H1 (cell line): ENCODE measurements around the gene DNTTIP2. TPM values are rescaled to one million over a fixed set of nuclear protein-coding genes. Genes with fewer than 3 reads are reported as not detected.

Experiments used
- CTCF ChIA-PET: fragments of 300-600 bp; sonication (Branson Sonifier 250); formaldehyde crosslinking; loops from one replicate; lab custom pipeline; 2021; ENCODE audit not compliant: partially characterized antibody; lab: Charles Lee
- POLR2A ChIA-PET: fragments of 300-600 bp; sonication (Branson Sonifier 250); formaldehyde crosslinking; loops from one replicate; lab custom pipeline; 2021; ENCODE audit warnings: inconsistent platforms; ENCODE audit not compliant: partially characterized antibody; lab: Charles Lee
- DNase-seq, 2 experiments: peaks; one replicate each; pipeline versions ENCODE4 v3.0.0 to v3.0.0-alpha.2; 2010 to 2022; ENCODE audit warnings: low spot score in 2 of 2, low read depth in 1 of 2, mixed read lengths in 1 of 2
- FAIRE-seq: peaks from 2 replicates; lab custom pipeline; 2011; peaks lifted over from hg19 to GRCh38; lab: Jason Lieb, UNC
- H2AFZ ChIP-seq: 2 replicates; pipeline ENCODE4 v1.8.1; 2012; ENCODE audit warnings: low read length, inconsistent platforms
- H2AK5ac ChIP-seq: 2 replicates; pipeline ENCODE4 v1.6.1; 2013; ENCODE audit warnings: low read depth, low read length
- H2BK120ac ChIP-seq: replicated peaks from 2 replicates; pipeline ENCODE3; 2013; ENCODE audit warnings: low read depth, low read length, inconsistent platforms
- H2BK12ac ChIP-seq: 2 replicates; pipeline ENCODE4 v1.6.1; 2013; ENCODE audit warnings: low read depth, low read length
- H2BK15ac ChIP-seq: 2 replicates; pipeline ENCODE4 v1.6.1; 2013; ENCODE audit warnings: low read length
- H2BK20ac ChIP-seq: 2 replicates; pipeline ENCODE4 v1.6.1; 2013; ENCODE audit warnings: low read length
- H2BK5ac ChIP-seq: 2 replicates; pipeline ENCODE4 v1.6.1; 2013; ENCODE audit warnings: low read depth, low read length
- H3K14ac ChIP-seq: 2 replicates; pipeline ENCODE4 v1.6.1; 2013; ENCODE audit warnings: inconsistent platforms; ENCODE audit not compliant: insufficient read length
- H3K18ac ChIP-seq: 2 replicates; pipeline ENCODE4 v1.6.1; 2013; ENCODE audit warnings: low read length; ENCODE audit errors: extremely low read depth
- H3K23ac ChIP-seq: 2 replicates; pipeline ENCODE4 v1.6.1; 2013; ENCODE audit warnings: inconsistent platforms; ENCODE audit not compliant: insufficient read length
- H3K23me2 ChIP-seq: 2 replicates; pipeline ENCODE4 v1.6.1; 2013; ENCODE audit warnings: low read depth, low read length
- H3K27ac ChIP-seq: 2 replicates; pipeline ENCODE4 v1.6.1; 2011; ENCODE audit warnings: low read depth, low read length, inconsistent platforms
- H3K27me3 ChIP-seq, 4 experiments: replicated peaks in 1 of 4; 1 replicate in 1 of 4; 2 replicates in 3 of 4; pipeline versions ENCODE4 v1.6.1 to v1.8.1; 2011 to 2013; ENCODE audit warnings: low read length in 3 of 4, mild to moderate bottlenecking in 3 of 4, inconsistent platforms in 2 of 4, mixed read lengths in 2 of 4, moderate library complexity in 1 of 4; ENCODE audit not compliant: control insufficient read depth in 3 of 4, insufficient read depth in 3 of 4; ENCODE audit errors: extremely low read depth in 1 of 4
- H3K36me3 ChIP-seq, 4 experiments: 2 replicates each; pipeline versions ENCODE4 v1.6.1 to v1.8.1; 2011 to 2013; ENCODE audit warnings: mild to moderate bottlenecking in 4 of 4, low read length in 3 of 4, moderate library complexity in 2 of 4, control low read depth in 1 of 4, inconsistent platforms in 1 of 4; ENCODE audit not compliant: insufficient read depth in 4 of 4, control insufficient read depth in 2 of 4
- H3K4ac ChIP-seq: replicated peaks from 2 replicates; pipeline ENCODE3; 2013; ENCODE audit warnings: low read length, low read depth, mixed read lengths, inconsistent platforms; ENCODE audit not compliant: insufficient read length
- H3K4me1 ChIP-seq, 4 experiments: replicated peaks in 1 of 4; 1 replicate in 1 of 4; 2 replicates in 3 of 4; pipeline versions ENCODE4 v1.6.1 to v1.8.1; 2011 to 2013; ENCODE audit warnings: low read length in 3 of 4, inconsistent platforms in 2 of 4, mixed read lengths in 1 of 4; ENCODE audit not compliant: insufficient read depth in 4 of 4, control insufficient read depth in 3 of 4
- H3K4me2 ChIP-seq, 2 experiments: 2 replicates each; pipeline versions ENCODE4 v1.6.1 to v1.8.1; 2011 to 2013; ENCODE audit warnings: low read depth in 2 of 2, low read length in 2 of 2, control low read depth in 1 of 2, inconsistent platforms in 1 of 2, mild to moderate bottlenecking in 1 of 2; ENCODE audit not compliant: insufficient read depth in 1 of 2
- H3K4me3 ChIP-seq, 4 experiments: fragments of 200-600, 300-600 bp in 1 of 4; sonication (generic), shearing (Covaris generic), sonication (Bioruptor Twin) in 1 of 4; 2 replicates each; pipeline versions ENCODE4 v1.5.1 to v1.8.1; 2011 to 2016; ENCODE audit warnings: low read length in 4 of 4, low read depth in 3 of 4, control low read depth in 2 of 4, inconsistent platforms in 2 of 4, mild to moderate bottlenecking in 2 of 4, mixed read lengths in 1 of 4, moderate library complexity in 1 of 4; ENCODE audit not compliant: insufficient read depth in 2 of 4; ENCODE audit errors: extremely low read depth in 1 of 4
- H3K56ac ChIP-seq: replicated peaks from 2 replicates; pipeline ENCODE3; 2013; ENCODE audit warnings: low read depth, mild to moderate bottlenecking, mixed read lengths, low read length, inconsistent platforms; ENCODE audit not compliant: insufficient read length
- H3K79me1 ChIP-seq: 2 replicates; pipeline ENCODE4 v1.6.1; 2013; ENCODE audit warnings: low read depth, low read length, control low read depth
- H3K79me2 ChIP-seq, 2 experiments: 2 replicates each; pipeline versions ENCODE4 v1.6.1 to v1.8.1; 2012 to 2013; ENCODE audit warnings: low read length in 2 of 2, mild to moderate bottlenecking in 2 of 2, inconsistent platforms in 1 of 2; ENCODE audit not compliant: insufficient read depth in 2 of 2, control insufficient read depth in 1 of 2
- H3K9ac ChIP-seq, 4 experiments: replicated peaks in 1 of 4; 1 replicate in 1 of 4; 2 replicates in 3 of 4; pipeline versions ENCODE4 v1.6.1 to v1.8.1; 2011 to 2013; ENCODE audit warnings: low read depth in 3 of 4, low read length in 3 of 4, control low read depth in 2 of 4, mild to moderate bottlenecking in 2 of 4, moderate library complexity in 2 of 4, inconsistent platforms in 1 of 4; ENCODE audit errors: extremely low read depth in 1 of 4
- H3K9me3 ChIP-seq, 2 experiments: 2 replicates each; pipeline versions ENCODE4 v1.6.1 to v1.8.1; 2012 to 2013; ENCODE audit warnings: mild to moderate bottlenecking in 2 of 2, moderate library complexity in 2 of 2, control low read depth in 1 of 2, inconsistent platforms in 1 of 2, low read depth in 1 of 2, low read length in 1 of 2, mixed read lengths in 1 of 2; ENCODE audit not compliant: insufficient read depth in 2 of 2
- H4K20me1 ChIP-seq, 2 experiments: replicated peaks in 1 of 2; 2 replicates each; pipeline versions ENCODE3 to v1.8.1; 2011 to 2013; ENCODE audit warnings: inconsistent platforms in 2 of 2, low read length in 2 of 2, mild to moderate bottlenecking in 1 of 2; ENCODE audit not compliant: insufficient read depth in 2 of 2, control insufficient read depth in 1 of 2
- H4K5ac ChIP-seq: 2 replicates; pipeline ENCODE4 v1.6.1; 2013; ENCODE audit warnings: low read length, low read depth, mixed read lengths, inconsistent platforms; ENCODE audit not compliant: insufficient read length
- H4K8ac ChIP-seq: 2 replicates; pipeline ENCODE4 v1.8.0; 2013; ENCODE audit warnings: mild to moderate bottlenecking, moderate library complexity, low read length, inconsistent platforms; ENCODE audit not compliant: insufficient read depth; ENCODE audit errors: extremely low read depth
- H4K91ac ChIP-seq: replicated peaks from 2 replicates; pipeline ENCODE3; 2013; ENCODE audit warnings: low read length, mixed read lengths, inconsistent platforms; ENCODE audit not compliant: insufficient read length
- SP4 ChIP-seq: IDR thresholded peaks from 2 replicates; pipeline ENCODE4 v1.6.1; 2012; ENCODE audit warnings: low read length, inconsistent platforms
- USF2 ChIP-seq: IDR thresholded peaks from 2 replicates; pipeline ENCODE4 v1.6.1; 2011; ENCODE audit warnings: low read length, improper control_type of control experiment
- YY1 ChIP-seq: IDR thresholded peaks from 2 replicates; pipeline ENCODE4 v1.6.1; 2011; ENCODE audit warnings: low read depth, mild to moderate bottlenecking, low read length
- WGBS, 2 experiments: shearing (Covaris generic) in 1 of 2; methylation state at CpG; one replicate each; pipeline versions ENCODE4 v1.1.6 to v1.1.7; 2013 to 2015; ENCODE audit warnings: low lambda C conversion rate in 2 of 2, mixed read lengths in 2 of 2, inconsistent platforms in 1 of 2, low coverage in 1 of 2, missing lambda C conversion rate in 1 of 2; ENCODE audit not compliant: insufficient replicate concordance in 2 of 2, insufficient coverage in 1 of 2, insufficient read length in 1 of 2; ENCODE audit errors: extremely low coverage in 1 of 2, missing lambda C conversion rate in 1 of 2; 5-methylcytosine and 5-hydroxymethylcytosine counted together
- polyA plus RNA-seq, 7 experiments: library from polyadenylated mRNA; depleted of rRNA in 3 of 7; stranded (reverse) in 5 of 7; unstranded in 2 of 7; fragments of >200 nt in 5 of 7; fragments of 200-250 nt in 2 of 7; gene quantifications; 1 replicate in 5 of 7; 2 replicates in 1 of 7; 4 replicates in 1 of 7; pipeline versions ENCODE4 v1.2.1 to v1.2.3, GENCODE V29; 2011 to 2013; ENCODE audit warnings: missing spikeins in 2 of 7, mixed read lengths in 2 of 7
- total RNA-seq: library from RNA; stranded (reverse); fragmentation: NEBNext Ultra II Directional; extraction: Animal tissue kit (Norgen Biotek cat#: 25700); gene quantifications from 2 replicates; pipeline ENCODE4 v1.2.1, GENCODE V29; 2021

The DNTTIP2 gene
- total and polyA plus RNA-seq, 2 of the 8 experiments (the other 6 are each of a cell fraction or from before 2014, with no cell fraction given): 6.3 to 80.4 TPM

GRCh38 chr1:93853940-93854339 is 25.1 kb downstream of the DNTTIP2 start:
- H3K36me3 ChIP-seq: no peaks in the 10 kb centered on the region
- no peaks in the 10 kb centered on the region for H3K79me1 ChIP-seq
- H3K27me3 ChIP-seq: no peaks in the 10 kb centered on the region
- TF ChIP-seq SP4: no peak
- TF ChIP-seq YY1: no peak
- TF ChIP-seq USF2: no peak
- H3K9ac ChIP-seq: no peak overlapping the region
- H2BK20ac ChIP-seq: no peak overlapping the region
- no peak overlapping the region for H2BK15ac ChIP-seq
- no peak overlapping the region for H3K4me3 ChIP-seq
- no peak overlapping the region for H3K18ac ChIP-seq
- H3K23me2 ChIP-seq: no peaks in the 10 kb centered on the region
- no peak overlapping the region for H2BK5ac ChIP-seq
- no peak overlapping the region for H2AFZ ChIP-seq
- POLR2A ChIA-PET: interaction anchor here (0.8 kb wide), 1 partner anchor 25 kb away, joined by 3 read pairs; the partner anchor contains the start of gene DNTTIP2
- H2BK12ac ChIP-seq: no peak overlapping the region
- no peak overlapping the region for H3K56ac ChIP-seq
- 98% methylated on average over 3 of the region's 3 CpGs; no CpG with 5 or more reads in 1 of the 2 experiments for WGBS, 2 experiments
- CTCF ChIA-PET: interaction anchor here (1.2 kb wide), 2 partner anchors 225 to 234 kb away, joined by 3 to 4 read pairs; no protein-coding TSS in a partner anchor
- H3K79me2 ChIP-seq: no peaks in the 10 kb centered on the region
- DNase-seq: no peak
- H3K27ac ChIP-seq: no peak overlapping the region
- no peak overlapping the region for H3K14ac ChIP-seq
- no peaks in the 10 kb centered on the region for H4K20me1 ChIP-seq
- no peak overlapping the region for H3K4ac ChIP-seq
- no peaks in the 10 kb centered on the region for H3K4me1 ChIP-seq
- H3K9me3 ChIP-seq: peaks cover 7 to 9% of the 10 kb centered on the region in 2 experiments
- H4K5ac ChIP-seq: no peak overlapping the region
- FAIRE-seq: no peak
- no peak overlapping the region for H3K23ac ChIP-seq
- no peak overlapping the region for H2AK5ac ChIP-seq
- H2BK120ac ChIP-seq: no peak overlapping the region
- no peak overlapping the region for H4K8ac ChIP-seq
- no peak overlapping the region for H4K91ac ChIP-seq
- no peak overlapping the region for H3K4me2 ChIP-seq
